ENCODE results near the gene MXD3.

The MXD3 gene

DNA sequence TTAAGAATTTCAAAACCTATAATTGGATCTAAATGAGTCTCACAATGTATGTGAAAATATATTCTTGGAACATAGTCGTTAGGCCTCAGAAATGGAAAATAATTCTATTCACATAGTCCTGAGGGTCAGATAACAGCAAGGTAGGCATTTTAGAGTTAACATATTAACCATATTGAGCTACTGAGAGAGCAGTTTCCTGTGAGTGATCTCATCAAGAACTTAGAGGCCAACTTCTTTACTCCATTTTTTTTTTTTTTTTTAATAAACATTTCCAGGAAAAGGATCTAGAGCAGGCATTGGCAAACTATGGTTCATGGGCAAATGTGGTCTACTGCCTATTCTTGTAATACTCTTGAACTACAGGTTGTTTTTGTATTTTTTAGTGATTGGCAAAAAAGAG lies 34.8 kb downstream of the MXD3 start:
- Mint-ChIP-seq H3K36me3 (ENCODE audit: low read depth) (peaks cover 75% of the 10 kb centered on the region), H3K27me3 (ENCODE audit: low read depth) (no peaks in the 10 kb centered on the region), H3K27ac (peak overlapping the region in 1 of 3 experiments; percentile 53), H3K9me3 (no peaks in the 10 kb centered on the region), H3K4me1 (no peaks in the 10 kb centered on the region), H3K4me3 (no peak overlapping the region)
- TF ChIP-seq, protein P1, sequence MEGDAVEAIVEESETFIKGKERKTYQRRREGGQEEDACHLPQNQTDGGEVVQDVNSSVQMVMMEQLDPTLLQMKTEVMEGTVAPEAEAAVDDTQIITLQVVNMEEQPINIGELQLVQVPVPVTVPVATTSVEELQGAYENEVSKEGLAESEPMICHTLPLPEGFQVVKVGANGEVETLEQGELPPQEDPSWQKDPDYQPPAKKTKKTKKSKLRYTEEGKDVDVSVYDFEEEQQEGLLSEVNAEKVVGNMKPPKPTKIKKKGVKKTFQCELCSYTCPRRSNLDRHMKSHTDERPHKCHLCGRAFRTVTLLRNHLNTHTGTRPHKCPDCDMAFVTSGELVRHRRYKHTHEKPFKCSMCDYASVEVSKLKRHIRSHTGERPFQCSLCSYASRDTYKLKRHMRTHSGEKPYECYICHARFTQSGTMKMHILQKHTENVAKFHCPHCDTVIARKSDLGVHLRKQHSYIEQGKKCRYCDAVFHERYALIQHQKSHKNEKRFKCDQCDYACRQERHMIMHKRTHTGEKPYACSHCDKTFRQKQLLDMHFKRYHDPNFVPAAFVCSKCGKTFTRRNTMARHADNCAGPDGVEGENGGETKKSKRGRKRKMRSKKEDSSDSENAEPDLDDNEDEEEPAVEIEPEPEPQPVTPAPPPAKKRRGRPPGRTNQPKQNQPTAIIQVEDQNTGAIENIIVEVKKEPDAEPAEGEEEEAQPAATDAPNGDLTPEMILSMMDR (IDR thresholded peaks at IDR 0.05; ENCODE audit: unreplicated experiment in 3 of 3): no peak

DNA sequence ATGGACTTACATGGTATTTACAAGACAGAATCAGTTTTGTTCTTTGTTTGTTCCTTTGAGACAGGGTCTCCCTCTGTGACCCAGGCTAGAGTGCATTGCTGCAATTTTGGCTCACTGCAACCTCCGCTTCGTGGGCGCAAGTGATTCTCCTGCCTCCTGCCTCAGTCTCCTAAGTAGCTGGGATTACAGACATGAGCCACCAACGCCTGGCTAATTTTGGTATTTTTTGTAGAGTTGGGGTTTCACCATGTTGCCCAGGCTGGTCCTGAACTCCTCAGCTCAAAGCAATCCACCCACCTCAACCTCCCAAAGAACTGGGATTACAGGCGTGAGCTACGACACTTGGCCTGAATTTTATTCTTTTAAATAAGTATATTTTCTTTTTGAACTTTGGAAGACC lies 35.8 kb downstream of the MXD3 start:
- Mint-ChIP-seq H3K27ac (no peak overlapping the region), H3K36me3 (ENCODE audit: low read depth) (peaks cover 75% of the 10 kb centered on the region), H3K4me3 (no peak overlapping the region), H3K9me3 (no peaks in the 10 kb centered on the region), H3K27me3 (ENCODE audit: low read depth) (no peaks in the 10 kb centered on the region), H3K4me1 (no peaks in the 10 kb centered on the region)
- TF ChIP-seq, protein P1 (IDR thresholded peaks at IDR 0.05; ENCODE audit: unreplicated experiment in 3 of 3): no peak

DNA sequence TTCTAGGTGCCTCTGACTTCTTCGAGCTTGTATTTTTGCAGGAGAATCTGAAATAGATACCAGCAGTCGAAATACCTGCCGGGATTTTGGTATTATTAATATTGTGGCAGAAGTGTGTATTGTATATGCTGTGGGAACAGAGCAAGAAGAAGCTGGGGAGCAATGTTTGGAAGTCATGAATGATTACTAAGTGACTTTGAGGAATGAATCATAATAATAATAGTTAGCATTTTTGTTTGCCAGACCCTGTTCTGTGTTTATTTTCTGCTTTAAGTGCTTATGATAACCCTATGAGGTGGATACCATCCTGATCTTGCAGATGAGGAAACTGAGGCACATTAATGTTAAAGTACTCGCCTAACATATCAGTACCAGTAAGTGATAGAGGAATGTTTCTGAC lies 40.6 kb downstream of the MXD3 start:
- TF ChIP-seq, protein P1 (IDR thresholded peaks at IDR 0.05; ENCODE audit: unreplicated experiment in 3 of 3): no peak
- H3K27ac Mint-ChIP-seq: no peak overlapping the region
- no peaks in the 10 kb centered on the region for H3K27me3 Mint-ChIP-seq (ENCODE audit: low read depth)
- no peak overlapping the region for H3K4me3 Mint-ChIP-seq
- H3K36me3 Mint-ChIP-seq (ENCODE audit: low read depth): peaks cover 76% of the 10 kb centered on the region
- no peaks in the 10 kb centered on the region for H3K9me3 Mint-ChIP-seq
- no peaks in the 10 kb centered on the region for H3K4me1 Mint-ChIP-seq

DNA sequence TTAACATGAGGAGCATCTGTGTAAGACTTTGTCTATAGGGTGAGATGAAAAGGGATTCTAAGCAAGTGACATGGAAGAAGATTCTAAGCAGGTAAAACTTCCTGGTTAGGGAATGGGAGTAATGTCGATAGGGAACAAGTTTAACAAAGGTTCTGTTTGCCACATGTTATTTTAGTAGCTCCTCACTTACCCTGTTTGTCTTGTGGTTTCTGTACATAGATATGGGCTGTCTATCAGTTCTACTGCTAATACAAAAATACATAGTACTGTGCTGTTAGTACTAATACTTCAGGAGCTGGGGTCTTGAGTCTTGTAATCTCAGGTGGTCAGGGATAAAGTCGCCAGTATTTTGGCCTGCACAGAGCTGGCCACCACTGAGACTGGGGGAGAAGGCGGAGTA lies 41.0 kb downstream of the MXD3 start:
- Mint-ChIP-seq H3K4me1 (no peaks in the 10 kb centered on the region), H3K36me3 (ENCODE audit: low read depth) (peaks cover 80% of the 10 kb centered on the region), H3K9me3 (no peaks in the 10 kb centered on the region), H3K4me3 (no peak overlapping the region), H3K27ac (no peak overlapping the region), H3K27me3 (ENCODE audit: low read depth) (no peaks in the 10 kb centered on the region)
- TF ChIP-seq, protein P1 (IDR thresholded peaks at IDR 0.05; ENCODE audit: unreplicated experiment in 3 of 3): no peak

DNA sequence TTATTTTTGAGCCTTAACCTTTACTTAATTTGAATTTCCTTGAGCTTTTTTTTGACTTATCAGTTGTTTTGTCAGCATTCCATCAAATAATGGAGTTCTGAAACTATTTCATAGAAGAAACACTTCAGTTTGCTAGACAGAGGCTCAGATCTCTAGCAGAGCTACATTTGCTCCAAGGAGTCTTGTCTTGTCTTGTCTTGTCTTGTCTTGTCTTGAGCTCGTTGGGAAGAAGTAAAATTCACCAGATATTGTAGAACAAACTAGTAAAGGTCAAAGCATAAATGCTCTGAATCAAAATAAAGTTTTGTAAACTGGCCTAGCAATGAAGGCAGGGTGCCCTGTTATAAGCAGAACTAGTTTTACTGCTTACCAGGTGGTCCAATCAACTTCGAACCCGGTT lies 41.7 kb downstream of the MXD3 start:
- no peak overlapping the region for H3K4me3 Mint-ChIP-seq
- H3K27me3 Mint-ChIP-seq (ENCODE audit: low read depth): no peaks in the 10 kb centered on the region
- no peak overlapping the region for H3K27ac Mint-ChIP-seq
- peaks cover 83% of the 10 kb centered on the region for H3K36me3 Mint-ChIP-seq (ENCODE audit: low read depth)
- H3K4me1 Mint-ChIP-seq: no peaks in the 10 kb centered on the region
- H3K9me3 Mint-ChIP-seq: no peaks in the 10 kb centered on the region
- TF ChIP-seq, protein P1 (IDR thresholded peaks at IDR 0.05; ENCODE audit: unreplicated experiment in 3 of 3): no peak

DNA sequence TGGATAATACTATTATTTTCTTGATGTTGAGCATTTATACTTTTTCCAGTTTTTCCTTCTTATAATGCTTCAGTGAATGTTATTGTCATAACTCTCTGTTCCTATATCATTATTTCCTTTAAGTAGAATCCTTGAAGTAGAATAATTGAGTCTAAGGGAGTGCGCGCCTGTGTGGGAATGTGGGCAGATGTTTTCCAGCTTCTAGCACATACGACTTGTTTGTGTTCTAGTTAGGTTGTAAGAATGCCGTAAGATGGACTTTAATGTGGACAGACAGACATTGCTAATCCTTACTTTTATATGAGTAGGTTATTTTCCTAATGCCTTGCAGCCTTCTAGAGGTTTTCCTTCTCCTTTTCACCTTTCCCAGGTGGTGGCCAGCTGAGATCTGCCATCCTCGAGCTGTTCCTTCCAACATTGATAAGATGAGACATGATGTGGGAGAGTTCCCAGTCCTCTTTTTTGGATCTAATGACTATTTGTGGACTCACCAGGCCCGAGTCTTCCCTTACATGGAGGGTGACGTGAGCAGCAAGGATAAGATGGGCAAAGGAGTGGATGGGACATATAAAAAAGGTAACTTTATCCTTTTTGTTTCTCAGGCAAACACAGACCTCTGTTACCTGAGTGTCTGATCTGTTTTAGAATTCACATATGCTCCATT lies 42.3 kb downstream of the MXD3 start:
- Mint-ChIP-seq H3K27me3 (ENCODE audit: low read depth) (no peaks in the 10 kb centered on the region), H3K9me3 (no peaks in the 10 kb centered on the region), H3K4me1 (no peaks in the 10 kb centered on the region), H3K4me3 (no peak overlapping the region), H3K36me3 (ENCODE audit: low read depth) (peaks cover 83% of the 10 kb centered on the region), H3K27ac (no peak overlapping the region)
- TF ChIP-seq, protein P1 (IDR thresholded peaks at IDR 0.05; ENCODE audit: unreplicated experiment in 3 of 3): no peak
